Left renal cortex interstitium (tissue), 4 donors: ENCODE measurements around the gene ZNF407. TPM values are rescaled to one million over a fixed set of nuclear protein-coding genes. Genes with fewer than 3 reads are reported as not detected.

Source experiments
- DNase-seq, 4 donors: peaks; one replicate each; pipeline ENCODE4 v3.0.0-alpha.2; 2013; ENCODE audit warnings: low read depth in 4 of 4, low spot score in 2 of 4, missing footprints in 1 of 4
- polyA plus RNA-seq, 4 donors: library from polyadenylated mRNA; unstranded; fragments of 120-200 nt; gene quantifications; one replicate each; pipeline ENCODE4 v1.2.1, GENCODE V29; 2013; ENCODE audit not compliant: insufficient read length in 4 of 4

ZNF407 gene
- polyA plus RNA-seq, 4 donors = 9.8 to 10.1 (median 10.1) TPM

DNA sequence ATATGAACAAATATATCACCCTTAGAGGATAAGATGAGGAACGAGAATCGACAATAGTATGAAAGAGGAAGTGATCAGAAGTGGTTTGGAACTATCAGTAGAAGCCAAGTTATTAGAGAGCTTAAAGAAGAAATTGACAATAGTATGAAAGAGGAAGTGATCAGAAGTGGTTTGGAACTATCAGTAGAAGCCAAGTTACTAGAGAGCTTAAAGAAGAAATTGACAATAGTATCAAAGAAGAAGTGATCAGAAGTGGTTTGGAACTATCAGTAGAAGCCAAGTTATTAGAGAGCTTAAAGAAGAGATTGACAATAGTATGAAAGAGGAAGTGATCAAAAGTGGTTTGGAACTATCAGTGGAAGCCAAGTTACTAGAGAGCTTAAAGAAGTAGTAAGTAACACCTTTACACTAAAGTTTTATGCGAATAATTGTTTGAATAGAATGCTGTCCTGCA, 175.5 kb downstream of the ZNF407 start:
- DNase-seq = no peak

DNA sequence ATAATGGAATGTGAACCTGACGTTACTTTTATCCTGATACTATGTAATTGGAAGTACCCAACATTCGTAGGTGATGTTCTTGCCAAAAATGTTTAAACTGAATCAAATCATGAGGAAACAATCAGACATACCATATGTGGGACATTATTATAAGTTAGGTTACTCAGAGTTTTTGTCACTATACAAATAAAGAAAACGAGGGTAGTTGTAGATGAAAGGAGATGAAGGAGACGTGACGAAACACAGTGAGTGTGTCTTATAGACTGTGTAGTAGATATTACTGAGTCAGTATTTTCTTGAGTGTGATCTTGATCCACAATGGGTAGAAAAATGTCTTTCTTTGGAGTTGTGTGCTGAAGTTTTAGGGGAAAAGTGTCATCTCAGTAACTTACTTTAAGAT, 176.8 kb downstream of the ZNF407 start:
- no peak for DNase-seq

DNA sequence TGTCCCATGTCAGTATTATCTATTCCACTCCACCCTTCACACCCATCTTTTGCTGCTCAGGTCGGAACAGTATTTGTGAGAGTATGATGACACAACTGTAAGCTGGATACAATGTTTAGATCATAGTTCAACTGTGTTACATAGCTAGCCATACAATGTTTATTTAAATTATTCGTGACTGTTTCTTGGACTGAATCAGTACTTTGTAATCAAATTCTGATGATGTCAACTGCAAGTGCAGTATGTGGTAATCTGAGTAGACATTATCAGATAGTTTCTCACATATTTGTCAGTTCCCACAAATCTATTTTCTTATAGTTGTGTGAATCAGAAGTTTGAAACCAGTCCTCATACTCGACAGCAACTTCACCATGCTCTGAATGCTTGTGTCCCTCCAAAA, 177.6 kb downstream of the ZNF407 start:
- DNase-seq = no peak

DNA sequence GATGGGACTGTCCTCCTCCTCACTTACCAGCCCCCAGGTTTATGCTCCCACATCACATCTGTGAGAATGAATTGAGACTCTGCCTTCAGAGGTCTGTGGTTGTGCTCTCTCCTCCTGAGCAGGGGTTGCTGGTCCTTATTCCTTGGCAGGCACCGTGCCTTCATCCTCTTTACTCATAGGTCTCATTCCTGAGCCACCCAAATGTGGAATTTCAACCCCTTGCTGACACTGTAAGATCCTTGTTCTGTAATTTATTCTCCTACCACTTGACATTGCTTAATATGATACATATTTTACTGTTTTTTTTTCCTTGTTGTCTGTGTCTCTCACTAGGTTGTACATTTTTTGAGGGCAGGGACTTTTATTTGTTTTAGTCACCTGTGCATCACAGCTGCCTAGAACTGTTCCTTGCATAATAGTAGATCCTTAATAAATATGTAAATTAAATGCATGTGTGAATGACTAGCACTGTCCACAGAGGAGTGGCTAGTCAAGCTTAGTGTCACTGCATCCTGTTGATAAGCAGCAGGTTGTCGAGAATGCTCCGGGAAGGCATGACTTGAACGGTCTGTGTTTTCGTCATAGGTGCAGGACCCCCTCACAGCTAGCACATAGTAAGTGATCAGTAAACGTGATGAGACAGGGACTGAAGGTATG, 180.6 kb downstream of the ZNF407 start:
- DNase-seq = no peak

DNA sequence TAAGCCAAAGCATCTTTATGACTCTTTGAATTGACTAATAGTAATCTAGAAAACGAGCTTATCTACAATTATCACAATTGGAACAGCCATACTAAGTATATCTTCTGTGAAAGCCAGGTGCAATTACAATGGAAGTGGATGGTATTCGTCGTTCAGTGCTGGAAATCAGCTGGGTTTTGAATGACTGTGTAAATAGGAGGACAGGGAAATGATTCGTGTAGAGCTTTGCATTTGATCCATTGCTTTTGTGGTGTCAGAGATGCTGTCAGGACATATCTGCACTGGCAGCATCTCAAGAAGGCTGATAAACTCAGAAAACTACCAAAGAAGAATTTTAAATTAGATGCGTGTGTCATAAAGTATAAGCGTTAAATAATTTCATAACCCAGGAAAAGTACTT, 187.1 kb downstream of the ZNF407 start:
- DNase-seq = no peak

DNA sequence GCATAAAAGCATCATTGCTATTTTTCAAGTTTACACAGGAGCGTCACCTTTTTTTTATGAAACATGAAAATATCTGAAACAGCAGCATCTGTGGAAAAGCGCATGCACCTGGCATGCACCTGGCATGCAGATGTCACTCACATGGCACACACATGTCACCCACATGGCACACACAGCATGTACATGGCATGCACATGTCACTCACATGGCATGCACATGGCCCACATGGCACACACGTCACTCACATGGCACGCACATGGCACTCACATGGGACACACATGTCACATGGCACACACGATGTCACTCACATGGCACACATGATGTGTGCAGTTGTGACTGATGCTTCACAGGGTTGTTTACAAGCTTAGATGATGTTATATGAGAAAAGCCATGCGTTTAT, 188.0 kb downstream of the ZNF407 start:
- DNase-seq = no peak

DNA sequence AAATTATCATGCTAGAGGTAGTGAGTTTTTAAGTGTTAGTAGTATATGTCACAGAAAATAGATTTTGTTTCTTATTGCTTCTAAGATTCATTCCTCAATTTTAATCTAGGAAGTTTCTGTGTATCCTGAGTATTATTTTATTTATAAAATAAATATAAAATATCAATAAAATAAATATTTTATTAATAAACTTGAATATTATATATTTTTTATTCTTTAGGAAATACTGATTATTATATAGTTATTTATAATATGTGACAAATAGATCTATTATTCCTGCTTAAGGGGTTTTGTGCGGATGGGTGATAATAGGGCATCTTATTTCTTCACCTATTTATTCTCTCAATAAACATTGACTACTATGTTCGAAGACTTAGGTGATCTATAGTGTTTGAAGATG, 191.0 kb downstream of the ZNF407 start:
- no peak for DNase-seq

DNA sequence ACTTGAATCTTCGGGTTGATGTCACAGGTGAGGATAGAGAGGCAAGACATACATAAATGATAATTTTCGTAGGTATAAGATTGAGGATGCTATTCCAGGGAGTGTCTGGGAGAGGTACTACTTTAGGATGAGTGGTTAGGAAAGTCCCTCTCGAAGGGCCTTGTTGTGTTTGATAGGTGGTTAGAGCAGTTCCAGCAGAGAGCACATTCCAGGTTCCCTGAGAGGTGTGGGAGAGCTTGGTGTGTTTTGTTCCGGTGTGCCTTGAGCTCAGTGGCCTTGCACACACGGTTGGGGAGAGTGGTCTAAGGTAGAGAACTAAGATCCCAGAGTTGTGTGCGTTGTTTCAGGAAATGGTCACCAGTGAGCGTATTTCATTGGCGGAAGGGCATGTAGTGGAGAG, 191.4 kb downstream of the ZNF407 start:
- no peak for DNase-seq

DNA sequence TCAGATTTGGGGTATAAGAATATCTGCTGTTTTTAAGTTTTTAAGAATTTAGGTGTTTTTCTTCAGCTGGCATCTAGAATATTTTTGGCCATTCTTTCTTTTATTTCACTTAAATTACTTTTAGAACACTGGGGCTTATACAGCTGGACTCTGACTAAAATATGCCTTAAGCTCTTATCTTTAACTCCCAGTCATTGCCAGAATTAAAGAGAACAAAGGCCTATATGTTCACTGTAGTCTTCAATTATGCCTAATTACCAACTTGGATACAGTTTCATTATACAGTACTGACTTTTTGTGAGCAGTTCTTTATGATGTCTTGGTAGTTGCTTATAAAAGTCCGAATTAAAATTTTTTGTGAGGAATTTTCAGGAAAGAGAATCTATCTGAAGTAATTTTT, 192.8 kb downstream of the ZNF407 start:
- DNase-seq = no peak

DNA sequence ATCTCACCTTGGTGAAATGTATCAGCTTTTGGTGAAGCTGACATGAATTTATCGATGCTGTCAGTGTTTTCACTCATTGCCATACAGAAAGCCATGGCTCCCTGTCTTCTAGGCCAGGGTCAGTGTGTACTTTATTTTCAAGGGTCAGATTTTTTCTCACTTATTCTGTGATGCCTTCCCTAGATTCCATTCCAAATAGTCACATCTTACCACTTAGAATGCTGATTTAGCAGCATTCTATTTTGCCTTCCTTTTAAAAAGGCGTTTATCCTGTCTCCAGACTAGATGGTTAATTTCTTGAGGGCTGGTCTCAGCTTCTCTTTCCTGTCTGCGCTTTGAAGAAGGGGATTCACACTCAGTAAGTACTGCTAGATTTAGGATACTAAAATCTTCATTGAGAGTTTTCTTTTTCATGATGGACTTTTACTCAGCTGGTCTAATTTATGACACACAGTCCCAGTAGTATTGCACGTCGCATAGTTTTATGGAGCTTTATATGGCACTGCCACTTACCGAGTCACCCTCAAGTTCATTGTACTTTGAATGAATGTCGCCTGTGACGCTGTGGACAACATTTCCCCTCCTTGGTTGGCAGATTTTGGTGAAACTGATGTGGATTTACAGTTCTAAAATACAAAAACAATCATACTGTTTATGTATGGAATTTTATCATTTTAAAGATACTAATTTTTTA, 194.0 kb downstream of the ZNF407 start:
- no peak for DNase-seq

DNA sequence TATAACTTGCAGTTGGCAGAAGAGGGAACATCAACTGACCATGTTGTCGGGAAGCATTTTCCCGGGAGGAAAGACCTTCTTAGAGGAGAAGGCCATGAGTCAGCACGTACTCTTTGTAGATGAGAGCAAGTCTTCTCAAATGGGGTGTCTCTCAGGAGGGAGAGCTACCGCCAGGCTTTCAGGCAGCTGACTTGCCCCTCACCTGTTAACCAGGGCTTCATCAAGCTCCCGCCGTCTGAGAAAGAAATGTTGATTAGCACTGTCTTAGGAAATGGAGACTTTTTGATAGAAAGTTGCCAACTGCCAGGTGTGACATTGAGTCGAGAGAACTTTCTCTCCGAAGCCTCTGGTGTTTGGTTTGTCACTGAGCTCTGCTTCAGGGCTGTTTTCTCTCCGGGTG, 196.1 kb downstream of the ZNF407 start:
- no peak for DNase-seq

DNA sequence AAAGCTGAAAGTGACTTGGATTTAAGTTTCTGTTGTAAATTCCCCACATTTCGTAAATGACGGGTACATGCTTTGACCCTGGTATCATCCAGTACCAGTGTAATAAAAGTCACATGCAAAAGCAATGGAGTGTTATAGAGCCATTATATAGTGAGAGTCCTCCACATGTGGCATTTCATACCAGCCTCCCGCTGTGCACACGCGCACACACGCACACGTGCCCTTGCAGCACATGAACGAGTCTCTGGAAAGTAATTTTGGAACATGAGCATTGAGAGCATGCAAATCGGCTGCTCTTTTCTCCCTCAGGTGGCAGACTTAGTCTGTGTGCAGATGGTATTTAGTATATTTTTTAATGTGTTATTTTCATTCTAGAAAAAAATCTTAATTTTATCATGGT, 198.1 kb downstream of the ZNF407 start:
- no peak for DNase-seq

DNA sequence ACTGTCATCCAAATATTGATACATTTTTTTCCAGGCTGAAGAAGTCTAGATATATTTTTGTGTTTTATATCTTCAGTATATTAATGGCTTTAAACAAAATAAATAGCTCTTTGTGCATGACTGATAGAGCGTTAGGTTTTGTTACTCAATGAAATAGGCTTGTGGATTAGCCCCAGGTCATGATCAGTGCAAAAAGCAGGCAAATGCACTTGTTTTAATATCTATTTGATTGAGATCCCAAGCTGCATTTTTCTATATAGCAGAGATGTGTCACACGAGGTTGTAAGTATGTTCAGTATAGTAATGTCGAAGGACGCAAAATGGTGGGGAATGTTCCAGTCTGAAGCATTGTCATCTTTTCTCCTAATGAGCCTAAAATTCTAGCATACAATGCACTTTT, 198.5 kb downstream of the ZNF407 start:
- no peak for DNase-seq

DNA sequence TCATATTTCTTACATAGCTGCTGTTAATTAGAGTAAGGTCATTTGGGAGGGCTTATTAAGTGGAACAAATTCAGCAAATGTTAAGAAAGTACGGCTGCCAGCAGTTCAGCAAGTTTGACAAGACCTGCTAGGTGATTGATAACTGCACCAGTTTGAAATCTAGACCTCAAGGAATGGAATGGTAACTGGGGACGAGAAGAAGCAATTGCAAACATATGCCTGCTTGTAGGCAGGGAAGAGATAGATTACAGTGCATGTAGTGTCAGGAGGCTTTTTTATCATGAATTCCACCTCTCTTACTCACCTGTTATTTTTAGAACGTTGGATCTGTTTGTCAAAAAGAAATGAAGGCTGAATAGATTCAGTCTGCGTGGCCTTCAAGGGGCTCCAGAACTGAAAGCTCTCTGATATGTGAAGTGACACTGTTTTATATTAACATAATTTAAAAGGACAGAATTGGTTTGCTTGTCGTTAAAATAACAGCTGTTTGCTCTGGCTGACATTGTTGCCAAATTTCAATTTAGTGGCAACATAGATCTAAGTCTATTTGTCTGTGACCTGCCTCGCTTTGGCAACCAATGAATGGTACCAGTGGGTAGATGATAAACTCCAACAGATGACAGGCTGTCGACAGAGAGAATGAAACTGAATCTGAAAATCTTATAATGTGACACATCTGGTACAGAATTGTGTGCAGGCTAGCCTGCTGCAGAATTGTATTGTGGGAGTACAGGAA, 199.3 kb downstream of the ZNF407 start:
- DNase-seq = no peak

DNA sequence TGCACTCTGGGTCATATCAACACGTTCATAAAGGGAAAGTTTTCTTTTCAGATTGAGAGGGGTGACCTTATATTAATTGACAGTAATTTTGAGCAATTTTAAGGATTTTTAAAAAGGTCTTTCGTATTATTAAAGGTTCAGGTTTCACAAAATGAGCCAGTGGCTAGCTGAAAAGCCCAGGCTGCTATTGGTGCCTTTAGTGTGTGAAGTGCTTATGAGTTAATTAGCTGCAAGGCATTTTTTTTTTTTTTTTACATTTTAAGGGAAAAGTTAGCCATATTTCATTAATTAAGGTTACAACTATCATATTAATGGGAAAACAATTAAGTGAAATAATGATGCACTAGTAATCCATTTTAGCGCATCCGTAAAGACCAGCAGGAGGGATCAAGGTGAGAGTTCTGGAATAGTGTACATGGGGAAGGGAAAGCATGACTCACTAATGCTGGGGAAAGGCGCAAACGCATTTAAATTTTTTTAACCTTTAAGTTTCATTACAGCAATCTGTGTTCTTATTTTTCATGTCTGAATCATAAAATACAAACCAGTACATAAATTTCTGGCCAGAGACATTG, 200.0 kb downstream of the ZNF407 start:
- DNase-seq = no peak

DNA sequence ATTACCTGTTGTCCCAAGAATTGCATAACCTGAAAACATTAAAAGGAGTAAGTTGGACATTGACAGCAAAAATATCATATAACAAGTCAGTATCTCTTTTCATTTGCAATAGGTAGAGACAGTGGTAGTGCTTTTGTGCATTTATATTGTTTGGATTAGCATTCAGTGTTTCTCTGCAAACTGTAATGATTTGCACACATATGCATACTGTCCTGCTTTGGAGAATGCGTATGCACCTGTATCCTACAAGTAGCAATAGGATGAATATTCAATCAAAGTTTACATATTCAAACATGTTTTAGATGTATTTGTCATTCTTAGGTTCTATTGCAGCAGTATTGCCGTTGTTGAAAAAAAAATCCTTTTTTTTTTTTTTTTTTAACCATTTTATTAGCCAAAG, 201.9 kb downstream of the ZNF407 start:
- no peak for DNase-seq

DNA sequence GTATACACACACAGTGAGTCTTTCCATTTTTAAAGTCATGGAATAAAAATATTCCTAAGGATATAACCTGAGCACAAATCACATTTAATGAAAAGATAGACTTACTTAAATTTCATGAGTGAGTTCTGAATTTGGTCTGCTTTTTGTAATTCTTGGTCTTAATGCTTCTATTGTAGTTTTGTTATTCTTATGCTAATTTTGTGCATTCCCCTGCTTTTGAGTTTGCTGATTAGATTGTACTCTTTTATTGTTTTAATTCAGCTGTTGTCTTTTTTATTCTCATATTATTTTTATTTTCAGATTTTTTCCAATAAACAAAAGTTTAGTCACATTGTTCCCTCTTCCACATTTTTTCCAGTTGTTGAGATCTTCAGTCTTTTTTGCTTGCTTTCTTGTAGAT, 202.4 kb downstream of the ZNF407 start:
- DNase-seq = no peak

DNA sequence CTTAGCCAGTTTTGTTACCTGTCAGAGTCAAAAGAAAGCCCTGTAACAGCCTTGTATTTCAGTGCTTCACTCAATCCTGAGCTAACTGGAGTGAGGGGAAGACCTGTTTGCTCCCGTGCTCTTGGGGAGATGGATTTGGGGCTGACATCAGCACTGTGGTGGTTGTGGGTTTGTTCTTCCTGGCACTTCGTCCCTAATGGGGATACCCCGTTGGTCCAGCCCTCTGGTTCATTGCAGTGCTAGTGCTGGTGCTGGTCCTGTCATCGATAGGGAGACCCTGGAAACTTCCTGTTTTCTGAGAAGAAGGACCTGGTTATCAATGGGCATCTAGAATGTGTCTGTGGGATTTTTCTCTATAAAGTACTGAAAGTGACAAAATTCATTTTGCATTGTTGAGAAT, 205.4 kb downstream of the ZNF407 start:
- DNase-seq = no peak

DNA sequence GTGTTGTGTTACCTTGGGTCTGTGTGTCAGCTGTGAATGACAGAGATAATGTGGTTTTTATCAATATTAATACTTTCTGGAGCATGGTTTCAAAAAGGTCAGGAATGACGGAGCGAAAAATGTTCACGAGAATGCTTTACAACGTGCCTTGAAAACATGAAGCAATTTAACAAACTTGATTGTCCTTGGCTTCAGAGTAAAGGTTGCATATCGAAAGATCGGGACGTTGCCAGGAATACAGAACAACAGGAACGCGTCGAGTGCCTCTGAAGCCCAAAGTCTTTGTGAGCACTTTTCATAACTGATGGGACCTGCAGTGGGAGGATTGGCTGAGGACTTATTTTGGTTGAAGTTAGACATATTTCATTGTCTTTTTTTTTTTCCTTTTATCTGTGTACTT, 206.1 kb downstream of the ZNF407 start:
- DNase-seq = no peak

DNA sequence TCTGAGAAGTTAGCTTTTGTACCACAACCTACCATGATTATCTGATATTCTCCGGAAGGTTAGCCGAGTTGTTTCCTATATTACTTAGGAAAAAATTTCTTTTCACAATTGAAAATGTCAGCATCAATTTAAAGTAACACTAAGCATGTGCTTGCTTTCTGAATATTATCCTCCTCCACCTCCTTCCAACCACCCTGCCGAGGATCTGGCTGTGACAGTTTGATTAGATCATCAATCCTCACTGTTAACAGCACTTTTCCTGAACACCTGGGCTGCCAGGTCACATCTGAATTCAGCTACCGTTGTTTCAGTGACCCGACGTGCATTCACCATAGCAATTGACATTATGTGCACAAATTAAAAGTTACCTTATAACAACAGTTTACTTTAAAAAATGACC, 207.0 kb downstream of the ZNF407 start:
- no peak for DNase-seq

DNA sequence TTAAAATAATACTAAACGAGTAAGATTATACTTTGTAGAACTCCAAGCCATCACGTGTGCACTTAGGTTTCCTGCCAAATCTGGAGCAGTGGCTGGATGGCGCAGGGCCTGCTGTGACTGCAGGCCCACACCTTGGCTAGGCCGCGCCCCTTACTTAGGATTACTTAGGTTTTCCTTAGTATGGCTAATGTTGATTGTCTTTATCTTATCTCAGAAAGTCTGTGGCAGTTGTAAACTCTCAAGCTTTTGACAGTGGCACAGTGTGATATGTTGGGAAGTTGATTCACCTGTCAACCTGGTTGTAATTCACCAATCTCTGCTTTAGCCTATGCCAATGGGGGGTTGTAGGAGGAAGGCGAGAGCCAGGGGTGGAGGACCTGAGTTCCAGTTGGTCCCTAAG, 208.4 kb downstream of the ZNF407 start:
- DNase-seq = no peak
